ENCODE results near the gene CEACAM4. TPM values are rescaled to one million over a fixed set of nuclear protein-coding genes. Genes with fewer than 3 reads are reported as not detected.

Gene CEACAM4
- total RNA-seq, 1 donor from 2014 or later, result not detected

GRCh38 chr19:41626278-41626677 lies 596 bp downstream of the CEACAM4 start:
- peaks cover 2% of the 10 kb centered on the region for H3K9me3 Mint-ChIP-seq (ENCODE audit: unreplicated experiment)

GRCh38 chr19:41624937-41625336 lies 1.9 kb downstream of the CEACAM4 start:
- DNase-seq, result no peak
- Mint-ChIP-seq H3K27ac (ENCODE audit: unreplicated experiment) (no peak overlapping the region), H3K4me1 (ENCODE audit: low read depth, unreplicated experiment) (no peaks in the 10 kb centered on the region)

More at GRCh38 chr19:41626278-41626677, 596 bp downstream of the CEACAM4 start:
- Mint-ChIP-seq H3K36me3 (ENCODE audit: unreplicated experiment) (peaks cover 6% of the 10 kb centered on the region), H3K27me3 (ENCODE audit: unreplicated experiment) (peaks cover 4% of the 10 kb centered on the region), H3K27ac (ENCODE audit: unreplicated experiment) (no peak overlapping the region), H3K4me3 (ENCODE audit: unreplicated experiment) (no peak overlapping the region), H3K4me1 (ENCODE audit: low read depth, unreplicated experiment) (no peaks in the 10 kb centered on the region)
- no peak for DNase-seq
- TF ChIP-seq, protein P1, sequence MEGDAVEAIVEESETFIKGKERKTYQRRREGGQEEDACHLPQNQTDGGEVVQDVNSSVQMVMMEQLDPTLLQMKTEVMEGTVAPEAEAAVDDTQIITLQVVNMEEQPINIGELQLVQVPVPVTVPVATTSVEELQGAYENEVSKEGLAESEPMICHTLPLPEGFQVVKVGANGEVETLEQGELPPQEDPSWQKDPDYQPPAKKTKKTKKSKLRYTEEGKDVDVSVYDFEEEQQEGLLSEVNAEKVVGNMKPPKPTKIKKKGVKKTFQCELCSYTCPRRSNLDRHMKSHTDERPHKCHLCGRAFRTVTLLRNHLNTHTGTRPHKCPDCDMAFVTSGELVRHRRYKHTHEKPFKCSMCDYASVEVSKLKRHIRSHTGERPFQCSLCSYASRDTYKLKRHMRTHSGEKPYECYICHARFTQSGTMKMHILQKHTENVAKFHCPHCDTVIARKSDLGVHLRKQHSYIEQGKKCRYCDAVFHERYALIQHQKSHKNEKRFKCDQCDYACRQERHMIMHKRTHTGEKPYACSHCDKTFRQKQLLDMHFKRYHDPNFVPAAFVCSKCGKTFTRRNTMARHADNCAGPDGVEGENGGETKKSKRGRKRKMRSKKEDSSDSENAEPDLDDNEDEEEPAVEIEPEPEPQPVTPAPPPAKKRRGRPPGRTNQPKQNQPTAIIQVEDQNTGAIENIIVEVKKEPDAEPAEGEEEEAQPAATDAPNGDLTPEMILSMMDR (IDR thresholded peaks at IDR 0.05; ENCODE audit: partially characterized antibody, unreplicated experiment), result no peak

GRCh38 chr19:41624515-41624914 lies 2.4 kb downstream of the CEACAM4 start:
- DNase-seq, result no peak
- Mint-ChIP-seq H3K36me3 (ENCODE audit: unreplicated experiment) (no peaks in the 10 kb centered on the region), H3K4me3 (ENCODE audit: unreplicated experiment) (no peak overlapping the region), H3K27ac (ENCODE audit: unreplicated experiment) (no peak overlapping the region), H3K27me3 (ENCODE audit: unreplicated experiment) (peaks cover 4% of the 10 kb centered on the region), H3K4me1 (ENCODE audit: low read depth, unreplicated experiment) (no peaks in the 10 kb centered on the region), H3K9me3 (ENCODE audit: unreplicated experiment) (no peaks in the 10 kb centered on the region)
- TF ChIP-seq, protein P1 (IDR thresholded peaks at IDR 0.05; ENCODE audit: partially characterized antibody, unreplicated experiment), result no peak

More at GRCh38 chr19:41624937-41625336, 1.9 kb downstream of the CEACAM4 start:
- TF ChIP-seq, protein P1 (IDR thresholded peaks at IDR 0.05; ENCODE audit: partially characterized antibody, unreplicated experiment), result no peak
- H3K36me3 Mint-ChIP-seq (ENCODE audit: unreplicated experiment), result peaks cover under 1% of the 10 kb centered on the region
- H3K9me3 Mint-ChIP-seq (ENCODE audit: unreplicated experiment), result no peaks in the 10 kb centered on the region
- no peak overlapping the region for H3K4me3 Mint-ChIP-seq (ENCODE audit: unreplicated experiment)
- peaks cover 4% of the 10 kb centered on the region for H3K27me3 Mint-ChIP-seq (ENCODE audit: unreplicated experiment)

- no peaks in the 10 kb centered on the region for H3K4me1 Mint-ChIP-seq (ENCODE audit: low read depth, unreplicated experiment)
- H3K36me3 Mint-ChIP-seq (ENCODE audit: unreplicated experiment), result no peaks in the 10 kb centered on the region
- H3K4me3 Mint-ChIP-seq (ENCODE audit: unreplicated experiment), result no peak overlapping the region
- TF ChIP-seq, protein P1 (IDR thresholded peaks at IDR 0.05; ENCODE audit: partially characterized antibody, unreplicated experiment), result no peak
- DNase-seq, result no peak
- no peak overlapping the region for H3K27ac Mint-ChIP-seq (ENCODE audit: unreplicated experiment)
- no peaks in the 10 kb centered on the region for H3K9me3 Mint-ChIP-seq (ENCODE audit: unreplicated experiment)
- peaks cover 4% of the 10 kb centered on the region for H3K27me3 Mint-ChIP-seq (ENCODE audit: unreplicated experiment)
Observed at GRCh38 chr19:41623360-41623759, 3.5 kb downstream of the CEACAM4 start.

DNA sequence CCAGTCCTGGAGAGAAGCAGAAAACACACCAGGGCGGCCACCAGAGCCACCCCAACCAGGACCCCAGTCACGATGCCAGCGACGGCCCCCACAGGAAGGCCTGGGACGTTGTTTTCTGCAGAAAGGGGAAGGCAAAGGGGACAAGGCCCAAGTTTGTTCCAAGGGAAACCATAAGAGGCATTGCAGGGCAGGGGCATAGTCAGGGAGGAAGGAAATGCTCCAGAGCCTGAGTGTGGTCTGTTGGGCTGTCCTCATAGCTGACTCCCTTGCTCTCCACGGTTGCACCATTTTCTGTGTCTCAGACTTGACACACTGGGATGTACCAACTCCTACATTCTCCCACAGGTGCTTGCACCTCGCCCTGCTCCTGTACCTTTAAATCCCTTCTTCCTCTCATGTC lies 5.2 kb downstream of the CEACAM4 start:
- H3K27me3 Mint-ChIP-seq (ENCODE audit: unreplicated experiment), result peaks cover 9% of the 10 kb centered on the region
- no peaks in the 10 kb centered on the region for H3K4me1 Mint-ChIP-seq (ENCODE audit: low read depth, unreplicated experiment)
- no peak overlapping the region for H3K4me3 Mint-ChIP-seq (ENCODE audit: unreplicated experiment)
- no peak overlapping the region for H3K27ac Mint-ChIP-seq (ENCODE audit: unreplicated experiment)
- TF ChIP-seq, protein P1 (IDR thresholded peaks at IDR 0.05; ENCODE audit: partially characterized antibody, unreplicated experiment), result no peak
- H3K9me3 Mint-ChIP-seq (ENCODE audit: unreplicated experiment), result peaks cover 2% of the 10 kb centered on the region
- no peaks in the 10 kb centered on the region for H3K36me3 Mint-ChIP-seq (ENCODE audit: unreplicated experiment)
- DNase-seq, result no peak

Measured in glutamatergic neuron (in vitro differentiated cells).